22Rv1 (cell line): ENCODE data around the gene SRC.

Source experiments
- ZFX ChIP-seq: fragments of 450-650 bp; IDR thresholded peaks from 2 replicates; pipeline ENCODE4 v1.6.1; 2017; ENCODE audit warnings: antibody characterized with exemption, borderline replicate concordance
- TF ChIP-seq, protein P1 (sequence below): fragments of 450-650 bp; IDR thresholded peaks from 2 replicates; pipeline ENCODE4 v1.5.1; 2017; ENCODE audit warnings: mild to moderate bottlenecking

DNA sequence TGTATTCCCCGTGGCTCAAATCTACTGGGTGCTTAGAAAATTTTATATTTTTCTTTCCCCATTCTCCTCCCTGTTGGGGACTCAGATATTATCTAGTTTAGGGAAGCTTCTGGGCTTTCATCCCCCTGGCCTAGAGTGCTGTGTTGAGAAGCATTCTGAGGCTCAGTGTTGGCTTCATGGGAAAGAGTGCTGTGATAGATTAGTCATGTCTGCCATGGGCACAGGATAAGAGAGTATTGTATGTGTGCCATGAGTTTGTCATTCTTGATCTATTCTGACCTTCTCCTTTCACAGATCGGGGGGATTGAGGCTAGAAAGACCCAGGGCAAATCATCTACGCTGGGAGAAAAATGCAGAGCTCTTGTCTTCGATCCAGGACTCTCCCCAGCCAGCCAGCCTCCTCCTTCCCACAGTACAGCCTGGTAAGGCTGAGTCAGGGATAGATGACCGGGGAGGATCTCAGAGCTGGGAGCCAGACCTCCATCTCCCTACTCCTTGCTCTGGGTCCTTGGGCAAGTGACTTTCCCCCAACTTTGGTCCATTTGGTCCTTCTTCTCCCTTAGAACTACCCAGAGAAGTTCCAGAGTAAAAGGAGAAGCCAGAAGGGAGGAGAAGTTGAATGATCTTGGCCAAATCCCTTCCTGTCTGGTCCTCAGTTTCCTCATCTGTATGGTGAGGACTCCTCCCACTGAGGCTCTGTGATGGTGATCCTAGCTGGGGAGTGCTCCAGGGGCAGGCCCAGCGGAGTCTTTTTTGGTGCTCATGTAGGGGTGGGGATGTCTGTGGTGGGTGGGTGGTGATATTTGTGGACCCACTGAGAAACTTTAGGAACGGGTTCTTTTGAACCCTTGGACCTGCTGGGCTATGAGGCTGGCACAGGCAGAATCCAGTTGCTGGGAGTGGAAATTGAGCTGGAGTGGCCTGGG lies 5.0 kb downstream of the SRC start:
- TF ChIP-seq, protein P1, sequence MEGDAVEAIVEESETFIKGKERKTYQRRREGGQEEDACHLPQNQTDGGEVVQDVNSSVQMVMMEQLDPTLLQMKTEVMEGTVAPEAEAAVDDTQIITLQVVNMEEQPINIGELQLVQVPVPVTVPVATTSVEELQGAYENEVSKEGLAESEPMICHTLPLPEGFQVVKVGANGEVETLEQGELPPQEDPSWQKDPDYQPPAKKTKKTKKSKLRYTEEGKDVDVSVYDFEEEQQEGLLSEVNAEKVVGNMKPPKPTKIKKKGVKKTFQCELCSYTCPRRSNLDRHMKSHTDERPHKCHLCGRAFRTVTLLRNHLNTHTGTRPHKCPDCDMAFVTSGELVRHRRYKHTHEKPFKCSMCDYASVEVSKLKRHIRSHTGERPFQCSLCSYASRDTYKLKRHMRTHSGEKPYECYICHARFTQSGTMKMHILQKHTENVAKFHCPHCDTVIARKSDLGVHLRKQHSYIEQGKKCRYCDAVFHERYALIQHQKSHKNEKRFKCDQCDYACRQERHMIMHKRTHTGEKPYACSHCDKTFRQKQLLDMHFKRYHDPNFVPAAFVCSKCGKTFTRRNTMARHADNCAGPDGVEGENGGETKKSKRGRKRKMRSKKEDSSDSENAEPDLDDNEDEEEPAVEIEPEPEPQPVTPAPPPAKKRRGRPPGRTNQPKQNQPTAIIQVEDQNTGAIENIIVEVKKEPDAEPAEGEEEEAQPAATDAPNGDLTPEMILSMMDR: no peak
- TF ChIP-seq ZFX: no peak
